K562 (cell line): Measurements from ENCODE around the gene SCG3. TPM values are rescaled to one million over a fixed set of nuclear protein-coding genes. Genes with fewer than 3 reads are reported as not detected.
A peak's percentile ranks its signal among the peaks of the same experiment; 100 is the strongest.

ENCODE experiments used
- AFF1 ChIP-seq, 2 experiments: fragments of 450-650 bp; IDR thresholded peaks; 2 replicates each; pipeline ENCODE4 v1.6.1; 2018; ENCODE audit warnings: mild to moderate bottlenecking in 2 of 2, low read depth in 1 of 2; ENCODE audit not compliant: partially characterized antibody in 2 of 2
- ARNT ChIP-seq, 2 experiments: fragments of 450-650 bp; IDR thresholded peaks; 2 replicates each; pipeline ENCODE4 v1.6.1; 2016; ENCODE audit warnings: mild to moderate bottlenecking in 1 of 2
- BCLAF1 ChIP-seq, 2 experiments: fragments of 450-650 bp in 1 of 2; IDR thresholded peaks; 2 replicates each; pipeline ENCODE4 v1.6.1; 2011 to 2017; ENCODE audit warnings: low read depth in 2 of 2, antibody characterized with exemption in 1 of 2, borderline replicate concordance in 1 of 2, low read length in 1 of 2, mild to moderate bottlenecking in 1 of 2, mixed read lengths in 1 of 2; ENCODE audit not compliant: control insufficient read depth in 1 of 2
- BRD9 ChIP-seq: fragments of 450-650 bp; IDR thresholded peaks from 2 replicates; pipeline ENCODE4 v1.6.1; 2018; ENCODE audit warnings: low read depth; ENCODE audit not compliant: partially characterized antibody
- CHAMP1 ChIP-seq: fragments of 450-650 bp; IDR thresholded peaks from 2 replicates; pipeline ENCODE4 v1.6.1; 2016; ENCODE audit warnings: mild to moderate bottlenecking
- MYC ChIP-seq, 2 experiments: fragments of 250-450 bp in 1 of 2; sonication (Bioruptor Pico) in 1 of 2; IDR thresholded peaks; 2 replicates each; pipeline versions ENCODE4 v1.5.1 to v1.6.1; 2012 to 2021; ENCODE audit warnings: low read depth in 2 of 2, borderline replicate concordance in 1 of 2, improper control_type of control experiment in 1 of 2, low read length in 1 of 2, mild to moderate bottlenecking in 1 of 2, moderate library complexity in 1 of 2
- SMARCC2 ChIP-seq: fragments of 450-650 bp; IDR thresholded peaks from 2 replicates; pipeline ENCODE4 v1.6.1; 2017; ENCODE audit warnings: antibody characterized with exemption, moderate library complexity, mild to moderate bottlenecking, low read depth
- SMARCE1 ChIP-seq: fragments of 450-650 bp; IDR thresholded peaks from 2 replicates; pipeline ENCODE4 v1.7.1; 2016; ENCODE audit warnings: mild to moderate bottlenecking
- SNAPC5 ChIP-seq: fragments of 250-450 bp; sonication (Bioruptor Pico); IDR thresholded peaks from 2 replicates; pipeline ENCODE4 v1.8.0; 2021; ENCODE audit warnings: moderate library complexity, mild to moderate bottlenecking, inconsistent platforms
- TFAP4 ChIP-seq: sonication (generic); formaldehyde crosslinking; IDR thresholded peaks from 2 replicates; pipeline ENCODE4 v1.8.0; 2022; ENCODE audit warnings: missing genetic modification reagents, mild to moderate bottlenecking, moderate library complexity, borderline replicate concordance
- YBX1 ChIP-seq: fragments of 450-650 bp; IDR thresholded peaks from 2 replicates; pipeline ENCODE4 v1.7.1; 2016; ENCODE audit warnings: mild to moderate bottlenecking
- ZBTB33 ChIP-seq: sonication (generic); formaldehyde crosslinking; IDR thresholded peaks from 2 replicates; pipeline ENCODE4 v1.8.1; 2023; ENCODE audit warnings: mild to moderate bottlenecking, missing genetic modification reagents
- ZFP1 ChIP-seq: fragments of 450-650 bp; formaldehyde crosslinking; IDR thresholded peaks from 2 replicates; pipeline ENCODE4 v1.4.0; 2020; ENCODE audit warnings: mild to moderate bottlenecking, mixed read lengths
- ZNF175 ChIP-seq: fragments of 200-800 bp; sonication (Bioruptor generic); IDR thresholded peaks from 2 replicates; pipeline ENCODE4 v1.6.1; 2016; ENCODE audit warnings: low read depth, mild to moderate bottlenecking, missing genetic modification characterization, missing compliant biosample characterization
- polyA plus RNA-seq, 8 experiments: library from polyadenylated mRNA; depleted of rRNA in 4 of 8; stranded (reverse) in 5 of 8; unstranded in 3 of 8; fragments of >200 nt; fragmentation: Nextera tagmentation in 2 of 8; fragmentation: Illumina TruSeq in 1 of 8; extraction: Ambion mirVana in 2 of 8; extraction: Trizol in 1 of 8; gene quantifications; 2 replicates each; pipeline versions ENCODE4 v1.2.1 to v1.2.3, GENCODE V29; 2011 to 2014; ENCODE audit warnings: inconsistent platforms in 1 of 8, missing spikeins in 1 of 8
- total RNA-seq, 7 experiments: library from RNA; depleted of rRNA in 6 of 7; stranded (reverse); fragments of >200 nt in 6 of 7; fragmentation: Illumina TruSeq in 2 of 7; extraction: Trizol in 2 of 7; gene quantifications; 2 replicates each; pipeline versions ENCODE4 v1.2.1 to v1.2.3, GENCODE V29; 2011 to 2021; ENCODE audit warnings: low replicate concordance in 1 of 7

SCG3 gene
- total and polyA plus RNA-seq, 9 of the 15 experiments (the other 6 are each of a cell fraction or from before 2014, with no cell fraction given), result 13.0 to 43.8 (median 21.0) TPM

- no peak for TF ChIP-seq BCLAF1 (IDR thresholded peaks at IDR 0.05; ENCODE audit: borderline replicate concordance in 1 of 2, control insufficient read depth in 1 of 2, low read depth in 2 of 2, low read length in 1 of 2)
- TF ChIP-seq ARNT (IDR thresholded peaks at IDR 0.05), result no peak
- TF ChIP-seq SMARCE1, result peak; percentile 68
- no peak for TF ChIP-seq ZBTB33 (CRISPR knock-in tag)
- no peak for TF ChIP-seq MYC (IDR thresholded peaks at IDR 0.05; ENCODE audit: low read depth, low read length)
- no peak for TF ChIP-seq MYC (CRISPR knock-in tag; IDR thresholded peaks at IDR 0.05; ENCODE audit: borderline replicate concordance, low read depth)
- TF ChIP-seq TFAP4 (CRISPR knock-in tag), result no peak
- TF ChIP-seq ZFP1 (CRISPR knock-in tag), result no peak
- TF ChIP-seq BRD9, result no peak
- TF ChIP-seq SNAPC5 (CRISPR knock-in tag), result no peak
- no peak for TF ChIP-seq AFF1 (IDR thresholded peaks at IDR 0.05; ENCODE audit: low read depth in 1 of 2, partially characterized antibody in 2 of 2)
- TF ChIP-seq YBX1, result no peak
- no peak for TF ChIP-seq CHAMP1
- TF ChIP-seq ZNF175 (CRISPR knock-in tag), result no peak
- peak; percentile 80; the same call in 1 of the 2 replicates for TF ChIP-seq SMARCC2
Observed at GRCh38 chr15:51702710-51703109, 21.4 kb downstream of the SCG3 start (continued).
